ENCODE measurements around the gene C16orf78.
A peak's percentile ranks its signal among the peaks of the same experiment; 100 is the strongest.

The C16orf78 gene

GRCh38 chr16:49407873-49408550, 34.4 kb downstream of the C16orf78 start:
- Histone ChIP-seq H3K36me3 (replicated peaks) (no peaks in the 10 kb centered on the region), H3K4me3 (ENCODE audit: low read depth, low read length) (no peak overlapping the region), H3K27ac (no peak overlapping the region), H3K27me3 (replicated peaks) (no peaks in the 10 kb centered on the region)
- in situ Hi-C loops (cut with HindIII; ENCODE audit: low pct_ligation_motif_present, low sequenced_read_pairs): no loop called here
- DNase-seq: peak; percentile 73
- TF ChIP-seq CTCF (IDR thresholded peaks at IDR 0.05; ENCODE audit: low read depth, low read length, missing control alignments): peak; percentile 91

- no peak for TF ChIP-seq CTCF (IDR thresholded peaks at IDR 0.05; ENCODE audit: low read depth, low read length, missing control alignments)
- Histone ChIP-seq H3K4me3 (ENCODE audit: low read depth, low read length) (no peak overlapping the region), H3K27ac (no peak overlapping the region), H3K36me3 (replicated peaks) (no peaks in the 10 kb centered on the region), H3K27me3 (replicated peaks) (no peaks in the 10 kb centered on the region)
- no peak for DNase-seq
- in situ Hi-C loops (cut with HindIII; ENCODE audit: low pct_ligation_motif_present, low sequenced_read_pairs): no loop called here
Observed at GRCh38 chr16:49409121-49409520, 35.5 kb downstream of the C16orf78 start.

GRCh38 chr16:49410226-49410625, 36.6 kb downstream of the C16orf78 start:
- DNase-seq: no peak
- in situ Hi-C loops (cut with HindIII; ENCODE audit: low pct_ligation_motif_present, low sequenced_read_pairs): no loop called here
- TF ChIP-seq CTCF (IDR thresholded peaks at IDR 0.05; ENCODE audit: low read depth, low read length, missing control alignments): no peak

GRCh38 chr16:49411121-49411970, 37.7 kb downstream of the C16orf78 start:
- H3K4me3 ChIP-seq (ENCODE audit: low read depth, low read length): no peak overlapping the region
- in situ Hi-C loops (cut with HindIII; ENCODE audit: low pct_ligation_motif_present, low sequenced_read_pairs): no loop called here
- no peak overlapping the region for H3K27ac ChIP-seq
- no peaks in the 10 kb centered on the region for H3K27me3 ChIP-seq (replicated peaks)
- TF ChIP-seq CTCF (IDR thresholded peaks at IDR 0.05; ENCODE audit: low read depth, low read length, missing control alignments): no peak
- H3K36me3 ChIP-seq (replicated peaks): no peaks in the 10 kb centered on the region
- DNase-seq: no peak

More at GRCh38 chr16:49410226-49410625, 36.6 kb downstream of the C16orf78 start:
- no peak overlapping the region for H3K27ac ChIP-seq
- no peaks in the 10 kb centered on the region for H3K36me3 ChIP-seq (replicated peaks)
- no peak overlapping the region for H3K4me3 ChIP-seq (ENCODE audit: low read depth, low read length)
- no peaks in the 10 kb centered on the region for H3K27me3 ChIP-seq (replicated peaks)

- no peak for DNase-seq
- Histone ChIP-seq H3K4me3 (ENCODE audit: low read depth, low read length) (no peak overlapping the region), H3K27me3 (replicated peaks) (no peaks in the 10 kb centered on the region), H3K27ac (no peak overlapping the region), H3K36me3 (replicated peaks) (no peaks in the 10 kb centered on the region)
- TF ChIP-seq CTCF (IDR thresholded peaks at IDR 0.05; ENCODE audit: low read depth, low read length, missing control alignments): no peak
- in situ Hi-C loops (cut with HindIII; ENCODE audit: low pct_ligation_motif_present, low sequenced_read_pairs): no loop called here
Observed at GRCh38 chr16:49414671-49415070, 41.1 kb downstream of the C16orf78 start.

All from brain microvascular endothelial cell (primary cell).